Measurements from ENCODE around the gene TINAG. TPM values are rescaled to one million over a fixed set of nuclear protein-coding genes. Genes with fewer than 3 reads are reported as not detected.

The TINAG gene
- total RNA-seq, 2 experiments from 2014 or later, result not detected

DNA sequence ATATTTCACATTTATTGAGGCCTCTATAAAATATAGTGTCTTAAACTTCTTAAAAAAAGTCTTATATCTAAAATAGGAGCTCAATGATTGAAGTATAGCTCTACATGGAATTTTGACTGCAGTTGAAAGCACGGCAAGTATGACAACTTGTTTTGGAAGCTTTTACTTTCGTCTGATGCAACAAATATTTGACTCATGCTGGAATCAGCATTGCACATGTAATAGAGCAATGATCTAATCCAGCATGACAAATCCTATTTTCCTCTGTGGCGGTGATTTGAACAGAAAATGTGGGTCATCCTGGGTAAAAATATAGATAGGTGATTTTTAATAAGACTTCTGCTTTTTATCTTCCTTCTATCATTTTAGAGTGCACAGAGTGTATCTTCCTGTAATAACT is 111.6 kb downstream of the TINAG start:
- no TSS peak for BruUV-seq (replicated peaks)
- H3K27ac ChIP-seq (ENCODE audit: low read depth, low read length, poor library complexity, severe bottlenecking), result no peak overlapping the region
- no peaks in the 10 kb centered on the region for H3K36me3 ChIP-seq (ENCODE audit: insufficient read depth, low read length)
- no peak overlapping the region for H3K4me3 ChIP-seq (ENCODE audit: low read depth, low read length, poor library complexity, severe bottlenecking)
- H2AFZ ChIP-seq (ENCODE audit: low read length), result no peak overlapping the region
- ChIA-PET POLR2A (interaction anchor here (0.5 kb wide), 1 partner anchor 844 kb away, joined by 3 read pairs; no protein-coding TSS in a partner anchor), CTCF (ENCODE audit: unreplicated experiment) (no interaction called here)
- no peaks in the 10 kb centered on the region for H4K20me1 ChIP-seq (ENCODE audit: insufficient read depth, low read length)
- no peaks in the 10 kb centered on the region for H3K4me1 ChIP-seq (ENCODE audit: insufficient read depth, low read length, poor library complexity, severe bottlenecking)
- H3K9me2 ChIP-seq (ENCODE audit: insufficient read depth, low read length), result no peaks in the 10 kb centered on the region
- intact Hi-C loops (cut with micrococcal nuclease; ENCODE audit: unreplicated experiment), result no loop called here
- TF ChIP-seq, protein P1, sequence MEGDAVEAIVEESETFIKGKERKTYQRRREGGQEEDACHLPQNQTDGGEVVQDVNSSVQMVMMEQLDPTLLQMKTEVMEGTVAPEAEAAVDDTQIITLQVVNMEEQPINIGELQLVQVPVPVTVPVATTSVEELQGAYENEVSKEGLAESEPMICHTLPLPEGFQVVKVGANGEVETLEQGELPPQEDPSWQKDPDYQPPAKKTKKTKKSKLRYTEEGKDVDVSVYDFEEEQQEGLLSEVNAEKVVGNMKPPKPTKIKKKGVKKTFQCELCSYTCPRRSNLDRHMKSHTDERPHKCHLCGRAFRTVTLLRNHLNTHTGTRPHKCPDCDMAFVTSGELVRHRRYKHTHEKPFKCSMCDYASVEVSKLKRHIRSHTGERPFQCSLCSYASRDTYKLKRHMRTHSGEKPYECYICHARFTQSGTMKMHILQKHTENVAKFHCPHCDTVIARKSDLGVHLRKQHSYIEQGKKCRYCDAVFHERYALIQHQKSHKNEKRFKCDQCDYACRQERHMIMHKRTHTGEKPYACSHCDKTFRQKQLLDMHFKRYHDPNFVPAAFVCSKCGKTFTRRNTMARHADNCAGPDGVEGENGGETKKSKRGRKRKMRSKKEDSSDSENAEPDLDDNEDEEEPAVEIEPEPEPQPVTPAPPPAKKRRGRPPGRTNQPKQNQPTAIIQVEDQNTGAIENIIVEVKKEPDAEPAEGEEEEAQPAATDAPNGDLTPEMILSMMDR (conservative IDR thresholded peaks at IDR 0.05; ENCODE audit: low read length), result no peak
- TF ChIP-seq EZH2phosphoT487 (IDR thresholded peaks at IDR 0.05; ENCODE audit: borderline replicate concordance, low read depth, low read length), result no peak
- H3K79me2 ChIP-seq (ENCODE audit: insufficient read depth, low read depth, low read length), result no peaks in the 10 kb centered on the region
- H3K9me3 ChIP-seq (ENCODE audit: low read length), result no peaks in the 10 kb centered on the region
- no peak overlapping the region for H3K4me2 ChIP-seq (ENCODE audit: low read length)
- no peak for DNase-seq (ENCODE audit: low spot score)

- H3K9me3 ChIP-seq (ENCODE audit: low read length), result no peaks in the 10 kb centered on the region
- no peak overlapping the region for H3K4me3 ChIP-seq (ENCODE audit: low read depth, low read length, poor library complexity, severe bottlenecking)
- H2AFZ ChIP-seq (ENCODE audit: low read length), result no peak overlapping the region
- no peaks in the 10 kb centered on the region for H4K20me1 ChIP-seq (ENCODE audit: insufficient read depth, low read length)
- ChIA-PET CTCF (ENCODE audit: unreplicated experiment) (no interaction called here), POLR2A (no interaction called here)
- TF ChIP-seq, protein P1 (conservative IDR thresholded peaks at IDR 0.05; ENCODE audit: low read length), result no peak
- no peak for TF ChIP-seq EZH2phosphoT487 (IDR thresholded peaks at IDR 0.05; ENCODE audit: borderline replicate concordance, low read depth, low read length)
- H3K79me2 ChIP-seq (ENCODE audit: insufficient read depth, low read depth, low read length), result no peaks in the 10 kb centered on the region
- no peaks in the 10 kb centered on the region for H3K9me2 ChIP-seq (ENCODE audit: insufficient read depth, low read length)
- no peak overlapping the region for H3K27ac ChIP-seq (ENCODE audit: low read depth, low read length, poor library complexity, severe bottlenecking)
- no peak for DNase-seq (ENCODE audit: low spot score)
- H3K4me1 ChIP-seq (ENCODE audit: insufficient read depth, low read length, poor library complexity, severe bottlenecking), result no peaks in the 10 kb centered on the region
- no peak overlapping the region for H3K4me2 ChIP-seq (ENCODE audit: low read length)
- intact Hi-C loops (cut with micrococcal nuclease; ENCODE audit: unreplicated experiment), result no loop called here
- H3K36me3 ChIP-seq (ENCODE audit: insufficient read depth, low read length), result no peaks in the 10 kb centered on the region
- BruUV-seq (replicated peaks), result no TSS peak
Measured at GRCh38 chr6:54426995-54427394, 118.8 kb downstream of the TINAG start.

DNA sequence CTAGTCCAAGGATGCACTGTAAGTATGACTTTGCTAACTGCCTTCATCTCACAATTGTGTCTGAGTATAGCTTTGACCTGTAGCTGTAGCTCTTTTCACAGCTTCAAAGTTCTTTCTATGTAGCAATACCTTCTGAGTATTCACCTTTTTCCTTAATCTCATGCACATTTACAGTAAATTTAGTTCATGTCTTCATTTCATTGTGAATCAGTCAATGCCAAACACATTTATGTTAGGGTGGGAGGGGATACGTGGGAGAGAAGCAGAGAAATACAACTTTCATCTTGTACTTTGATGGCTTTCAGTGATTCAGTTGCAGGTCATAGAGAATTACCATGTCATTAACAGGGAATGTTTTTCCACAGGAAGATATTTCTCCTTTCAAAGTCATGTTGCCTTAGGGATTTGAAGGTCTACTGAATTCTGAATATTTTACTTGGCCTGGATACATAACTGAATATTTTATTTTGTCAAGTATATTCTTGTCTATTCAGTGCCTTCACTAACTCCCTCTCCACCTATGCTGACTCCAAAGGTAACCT is 119.2 kb downstream of the TINAG start:
- no peaks in the 10 kb centered on the region for H3K4me1 ChIP-seq (ENCODE audit: insufficient read depth, low read length, poor library complexity, severe bottlenecking)
- no peaks in the 10 kb centered on the region for H3K36me3 ChIP-seq (ENCODE audit: insufficient read depth, low read length)
- TF ChIP-seq, protein P1 (conservative IDR thresholded peaks at IDR 0.05; ENCODE audit: low read length), result no peak
- no peak for TF ChIP-seq EZH2phosphoT487 (IDR thresholded peaks at IDR 0.05; ENCODE audit: borderline replicate concordance, low read depth, low read length)
- no peaks in the 10 kb centered on the region for H3K79me2 ChIP-seq (ENCODE audit: insufficient read depth, low read depth, low read length)
- no peak overlapping the region for H3K27ac ChIP-seq (ENCODE audit: low read depth, low read length, poor library complexity, severe bottlenecking)
- H3K9me3 ChIP-seq (ENCODE audit: low read length), result no peaks in the 10 kb centered on the region
- H2AFZ ChIP-seq (ENCODE audit: low read length), result no peak overlapping the region
- H3K9me2 ChIP-seq (ENCODE audit: insufficient read depth, low read length), result no peaks in the 10 kb centered on the region
- ChIA-PET POLR2A (no interaction called here), CTCF (ENCODE audit: unreplicated experiment) (no interaction called here)
- no peak for DNase-seq (ENCODE audit: low spot score)
- no peaks in the 10 kb centered on the region for H4K20me1 ChIP-seq (ENCODE audit: insufficient read depth, low read length)
- no TSS peak for BruUV-seq (replicated peaks)
- no peak overlapping the region for H3K4me2 ChIP-seq (ENCODE audit: low read length)
- no peak overlapping the region for H3K4me3 ChIP-seq (ENCODE audit: low read depth, low read length, poor library complexity, severe bottlenecking)
- intact Hi-C loops (cut with micrococcal nuclease; ENCODE audit: unreplicated experiment), result no loop called here

Measured in OCI-LY7 (cell line).